GM18507 (cell line): ENCODE results near the gene DRGX.

Experiments
- DNase-seq: peaks from one replicate; pipeline ENCODE4 v3.0.0; 2011; ENCODE audit warnings: low read depth; ENCODE audit not compliant: insufficient read length; ENCODE audit errors: extremely low spot score
- FAIRE-seq: peaks from 2 replicates; lab custom pipeline; 2011; peaks lifted over from hg19 to GRCh38; lab: Jason Lieb, UNC

Gene DRGX

DNA sequence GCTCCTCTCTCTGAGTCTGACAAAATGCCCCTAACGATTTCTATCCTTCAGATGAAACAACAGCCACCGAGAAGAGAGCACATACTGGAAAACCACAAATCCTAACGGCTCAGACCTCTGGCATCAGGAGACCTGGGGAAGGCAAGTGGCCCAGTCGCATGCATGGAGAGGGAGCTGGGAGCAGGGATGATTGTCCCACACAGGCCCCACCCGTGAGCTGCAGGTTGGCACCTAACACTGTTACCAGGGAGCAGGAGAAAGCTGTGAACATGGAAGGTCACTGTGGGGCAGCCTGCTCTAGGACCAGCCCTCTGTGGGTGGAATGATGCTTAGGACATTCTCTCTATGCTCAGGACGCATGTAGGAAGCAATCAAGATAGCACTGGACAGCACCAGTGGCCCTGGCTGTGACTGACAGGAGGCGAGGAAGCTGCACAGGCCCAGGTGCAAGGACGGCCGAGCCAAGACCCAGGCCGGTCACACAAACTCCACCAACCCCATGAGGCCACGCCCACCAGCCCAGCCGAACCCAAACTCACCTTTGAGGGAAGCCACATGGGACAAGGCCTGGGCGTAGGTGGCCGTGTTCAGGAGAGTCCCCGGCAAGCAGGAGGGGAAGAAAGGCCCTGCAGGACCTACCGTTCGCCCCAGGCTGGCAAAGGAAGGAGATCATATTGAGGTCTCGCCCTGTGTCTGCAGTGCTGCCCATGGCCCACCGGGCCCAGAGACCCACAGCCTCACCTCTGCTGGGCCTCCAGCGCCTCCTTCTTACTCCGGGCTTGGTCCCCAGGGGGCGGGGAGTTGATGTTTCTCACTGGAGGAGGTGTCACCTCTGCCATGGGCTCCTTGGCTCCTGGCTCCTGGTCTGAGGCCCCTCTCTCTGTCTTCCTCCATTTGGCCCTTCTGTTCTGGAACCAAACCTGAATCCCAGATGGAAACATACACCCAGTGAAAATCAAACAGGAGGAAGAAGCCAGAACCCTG is 9.7 kb downstream of the DRGX start:
- FAIRE-seq (no peak), DNase-seq (no peak)

DNA sequence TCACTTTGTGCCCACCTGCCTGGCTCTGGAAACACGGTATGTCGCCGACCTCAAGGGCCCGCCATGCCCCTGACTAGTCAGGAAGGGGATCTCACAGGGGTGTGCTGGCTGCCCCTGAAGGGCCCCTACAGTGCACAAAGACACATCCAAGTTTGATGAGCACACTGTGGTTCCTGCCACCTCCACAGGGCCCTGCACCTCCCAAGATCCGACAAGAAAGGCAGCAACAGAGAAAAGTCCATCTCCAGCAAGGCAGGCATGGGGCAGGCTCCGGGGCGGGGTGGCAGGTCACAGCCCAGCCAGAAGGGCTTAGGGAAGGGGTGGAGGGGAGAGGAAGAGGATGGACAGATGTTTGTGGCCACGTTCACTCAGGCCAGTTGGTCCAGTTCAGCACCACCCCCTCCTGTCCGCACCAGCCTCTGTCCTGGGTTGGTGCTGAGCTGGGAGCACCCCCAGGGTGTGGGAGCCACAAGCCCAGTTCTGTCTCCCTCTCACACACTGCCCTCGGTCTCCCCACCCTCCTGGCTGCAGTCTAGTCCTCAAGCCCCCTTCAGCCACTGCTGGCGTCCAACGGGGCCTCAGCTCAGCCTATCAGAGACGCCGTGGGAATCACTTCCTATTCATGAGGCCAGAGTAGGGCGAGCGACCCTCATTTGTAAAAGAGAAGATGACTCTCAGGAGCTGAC is 11.5 kb downstream of the DRGX start:
- no peak for DNase-seq
- FAIRE-seq, result no peak

DNA sequence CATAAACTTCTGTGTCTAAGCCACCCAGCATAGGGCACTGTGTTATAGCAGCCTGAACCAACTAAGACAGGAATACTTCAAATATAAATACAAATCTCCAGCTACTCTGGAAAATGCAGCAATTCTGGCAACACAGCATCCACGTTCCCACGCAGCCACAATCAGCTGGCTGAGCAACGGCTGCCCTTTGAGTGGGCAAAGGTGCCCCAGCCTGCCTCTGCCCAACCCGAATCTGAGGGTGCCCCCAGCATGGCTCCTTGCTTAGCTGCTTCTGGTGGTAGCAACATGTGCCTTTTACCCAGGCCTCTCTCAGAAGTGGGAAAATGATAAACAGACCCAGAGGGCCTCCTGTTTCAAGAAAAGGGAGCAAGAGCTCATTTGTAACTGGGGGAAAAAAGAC is 12.0 kb downstream of the DRGX start:
- FAIRE-seq, result no peak

DNA sequence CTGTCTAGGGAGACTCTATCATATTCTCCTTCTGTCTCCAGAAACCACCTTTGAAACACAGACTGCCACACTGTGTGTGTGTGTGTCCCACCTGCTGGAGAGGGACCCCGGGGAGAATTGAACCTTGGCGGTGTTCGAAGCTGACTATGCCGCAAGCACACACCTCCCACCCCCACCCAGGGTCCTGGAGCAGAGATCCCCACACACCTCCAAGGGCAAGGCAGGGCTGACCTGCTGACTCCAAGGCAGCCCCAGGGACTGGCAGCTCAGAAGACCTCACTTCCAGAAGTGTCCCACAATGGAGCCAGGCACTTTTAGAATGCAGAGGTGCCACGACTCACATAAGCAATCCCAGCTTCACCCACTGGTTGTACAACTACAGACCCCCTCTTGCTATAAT is 13.1 kb downstream of the DRGX start:
- FAIRE-seq, result no peak
- no peak for DNase-seq

More for the DNA sequence above, 12.0 kb downstream of the DRGX start:
- no peak for DNase-seq

DNA sequence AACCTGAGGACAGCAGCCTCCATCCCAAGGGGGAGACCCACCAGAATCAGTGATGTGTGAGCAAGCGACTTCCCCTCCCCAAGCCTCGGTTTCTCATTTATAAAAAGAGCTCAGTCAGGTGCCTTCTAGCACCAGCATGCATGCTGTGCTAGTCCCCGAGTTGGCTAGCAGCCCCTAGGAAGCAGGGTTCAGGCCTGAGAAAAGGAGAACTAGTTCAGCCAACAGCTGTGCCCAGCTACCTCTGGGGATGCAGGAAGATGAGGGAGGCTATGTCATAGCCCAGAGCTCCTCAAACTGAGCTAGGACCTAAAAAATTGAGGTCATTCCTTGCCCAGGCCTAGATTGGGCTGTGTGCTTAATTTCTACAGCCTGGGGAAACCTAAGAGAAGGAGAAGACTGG is 13.7 kb downstream of the DRGX start:
- DNase-seq, result no peak
- FAIRE-seq, result no peak

DNA sequence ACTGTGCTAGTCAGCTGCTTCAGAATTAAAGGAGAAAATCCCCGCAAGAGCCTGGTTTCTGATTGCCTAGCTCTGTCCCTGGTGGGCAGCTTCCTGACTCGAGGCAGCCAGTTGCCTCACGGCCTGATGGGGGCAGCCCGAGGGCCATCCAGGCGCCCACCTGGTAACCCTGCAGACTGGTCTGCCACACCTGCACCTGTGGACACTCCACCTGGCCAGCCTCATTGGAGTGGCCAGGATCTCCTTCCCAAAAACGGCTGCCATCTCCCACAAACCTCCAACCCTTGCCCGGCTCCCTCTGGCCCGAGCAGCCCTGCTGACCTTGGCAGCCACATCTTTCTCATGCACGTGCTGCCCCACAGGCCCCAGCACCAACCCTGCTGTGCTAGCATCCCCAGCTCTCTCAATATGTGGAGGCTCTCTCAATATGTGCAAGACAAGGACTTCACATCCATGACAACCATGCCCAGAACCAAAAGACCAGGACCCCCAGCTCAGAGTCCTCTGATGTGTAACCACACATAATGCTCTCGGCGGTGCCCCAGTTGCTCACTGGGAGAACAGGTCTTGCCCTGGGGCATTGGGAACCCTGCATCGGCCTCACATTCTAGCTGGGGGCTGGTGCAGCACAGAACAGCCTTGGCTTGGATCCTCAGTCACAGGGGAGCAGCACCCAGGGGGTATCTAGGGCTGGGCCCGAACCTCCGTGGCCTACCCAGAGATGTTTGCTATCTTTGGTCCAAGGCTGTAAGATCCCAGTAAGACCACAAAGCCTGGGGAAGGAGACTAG is 14.6 kb downstream of the DRGX start:
- DNase-seq (no peak), FAIRE-seq (no peak)

DNA sequence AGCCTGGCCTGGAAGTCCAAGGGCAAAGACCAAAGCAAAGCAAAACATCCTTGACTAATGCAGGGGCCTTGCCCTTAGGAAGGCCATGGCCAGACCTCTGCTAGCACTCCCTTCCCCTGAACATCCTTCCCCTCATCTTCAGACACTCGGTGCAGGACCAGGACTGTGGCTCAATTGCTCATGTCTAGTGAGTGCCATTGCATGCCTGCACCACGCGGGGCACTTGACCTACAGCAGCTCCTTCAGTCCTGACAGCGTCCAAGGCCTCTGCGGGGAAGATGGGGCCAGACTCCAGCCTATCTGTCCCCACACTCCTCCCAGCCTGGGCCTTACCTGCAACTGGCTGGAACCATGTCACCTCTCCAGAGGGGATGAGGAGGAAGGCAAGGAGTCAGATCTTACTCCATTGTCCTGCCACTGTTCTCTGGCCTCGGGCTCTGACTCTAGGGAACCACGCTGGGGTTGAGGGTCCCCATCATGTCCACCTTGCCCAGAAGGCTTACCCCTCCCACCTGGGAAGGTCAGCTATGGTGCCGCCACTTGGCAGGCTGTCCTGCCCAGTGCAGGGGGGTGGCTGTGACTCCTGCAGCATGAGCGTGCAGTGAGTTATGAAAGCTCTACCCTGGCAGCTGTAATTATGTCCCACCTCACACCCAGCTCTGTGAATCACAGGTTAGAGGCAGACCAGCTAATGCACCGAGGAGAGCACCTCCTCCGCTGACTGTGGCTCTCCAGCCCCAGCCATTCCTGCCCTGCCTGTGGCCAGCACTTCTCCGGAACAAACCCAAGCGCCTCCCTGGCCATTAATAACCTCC is 16.1 kb downstream of the DRGX start:
- DNase-seq (no peak), FAIRE-seq (no peak)

DNA sequence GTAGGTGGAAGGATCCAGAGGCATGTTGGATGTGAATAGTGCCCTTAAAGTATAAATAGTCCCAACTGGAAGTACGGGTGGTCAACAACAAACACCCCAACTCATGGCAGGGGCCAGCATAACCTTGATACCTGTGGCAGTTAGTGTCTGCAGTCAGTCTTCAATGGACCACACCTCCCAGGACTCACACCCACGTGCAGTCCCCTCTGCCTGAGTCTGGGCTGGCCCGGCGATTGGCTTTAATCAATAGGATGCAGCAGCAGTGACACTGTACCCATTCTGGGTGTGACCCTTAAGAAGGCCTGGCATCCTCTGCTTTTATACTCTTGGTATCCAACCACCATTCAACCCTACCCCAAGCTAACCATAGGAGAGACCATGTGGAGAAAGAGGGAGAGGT is 18.6 kb downstream of the DRGX start:
- FAIRE-seq, result no peak
- no peak for DNase-seq

DNA sequence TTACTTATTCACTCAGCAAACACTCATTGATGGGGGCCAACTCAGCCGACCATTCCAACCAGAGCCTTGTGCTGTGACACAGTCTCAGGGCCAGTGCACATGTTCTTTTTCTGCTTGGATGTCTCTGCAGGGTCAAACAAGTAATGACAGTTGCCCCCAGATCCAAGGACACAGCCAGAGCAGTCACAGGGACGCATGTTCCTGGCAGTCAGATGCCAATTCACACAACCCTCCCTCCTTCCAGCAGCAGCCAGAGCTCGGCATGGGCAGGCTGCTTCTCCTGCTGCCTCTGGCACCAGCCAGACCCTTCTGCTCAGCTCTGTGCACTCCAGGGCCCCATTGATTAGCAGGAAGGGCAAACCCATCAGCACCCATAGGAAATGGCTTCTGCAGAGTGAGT is 20.3 kb downstream of the DRGX start:
- DNase-seq (no peak), FAIRE-seq (no peak)

DNA sequence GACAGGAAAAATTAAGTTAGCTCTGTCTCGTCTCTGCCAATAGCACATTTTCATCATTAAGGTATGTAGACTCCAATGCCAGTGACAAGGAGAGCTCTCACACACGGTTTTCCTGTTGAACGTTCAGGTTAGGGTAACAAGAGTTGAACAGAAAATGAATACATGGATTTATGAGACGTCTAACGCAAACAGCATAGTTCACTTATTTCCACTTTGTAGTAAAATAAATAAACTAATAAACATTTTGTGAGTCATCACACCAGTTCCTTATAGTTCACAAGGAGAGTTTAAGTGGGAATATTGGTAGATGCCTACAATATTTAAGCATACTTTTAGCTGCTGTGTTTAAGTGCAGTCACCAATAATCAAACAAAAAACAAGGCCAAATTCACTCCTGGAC is 21.1 kb downstream of the DRGX start:
- no peak for DNase-seq
- no peak for FAIRE-seq

DNA sequence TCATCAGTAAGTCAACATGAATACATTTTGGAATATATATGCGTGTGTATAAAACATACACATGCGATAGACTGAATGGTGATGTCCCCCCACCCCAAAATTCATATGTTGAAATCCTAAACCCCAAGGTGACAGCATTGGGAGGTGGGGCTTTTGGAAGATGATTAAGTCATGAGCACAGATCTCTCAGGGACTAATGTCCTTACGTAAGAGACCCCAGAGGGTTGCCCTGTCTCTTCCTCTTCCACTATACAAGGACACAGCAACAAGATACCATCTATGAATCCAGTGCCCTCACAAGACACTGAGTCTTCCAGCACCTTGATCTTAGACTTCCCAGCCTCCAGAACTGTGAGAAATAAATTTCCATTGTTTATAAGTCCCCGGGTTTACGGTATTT is 22.5 kb downstream of the DRGX start:
- FAIRE-seq (no peak), DNase-seq (no peak)

DNA sequence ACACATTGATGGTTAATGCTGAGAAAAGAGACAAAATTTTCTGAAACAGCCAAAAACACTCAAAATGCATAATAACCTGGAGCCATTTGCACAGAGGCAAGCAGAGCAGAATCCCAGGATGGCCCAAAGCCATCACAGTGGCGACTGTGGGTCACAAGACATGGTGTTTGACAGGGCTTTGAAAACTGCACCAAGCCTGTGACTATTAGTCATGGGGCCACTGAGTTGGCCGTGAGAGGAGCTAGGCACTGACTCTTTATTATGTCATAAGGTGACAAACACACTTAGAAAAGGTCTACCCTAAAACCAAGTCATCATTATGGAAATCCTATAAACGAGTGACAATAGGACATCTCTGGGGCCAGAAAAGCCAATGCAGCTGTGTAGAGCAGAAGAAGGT is 23.9 kb downstream of the DRGX start:
- FAIRE-seq (no peak), DNase-seq (no peak)

DNA sequence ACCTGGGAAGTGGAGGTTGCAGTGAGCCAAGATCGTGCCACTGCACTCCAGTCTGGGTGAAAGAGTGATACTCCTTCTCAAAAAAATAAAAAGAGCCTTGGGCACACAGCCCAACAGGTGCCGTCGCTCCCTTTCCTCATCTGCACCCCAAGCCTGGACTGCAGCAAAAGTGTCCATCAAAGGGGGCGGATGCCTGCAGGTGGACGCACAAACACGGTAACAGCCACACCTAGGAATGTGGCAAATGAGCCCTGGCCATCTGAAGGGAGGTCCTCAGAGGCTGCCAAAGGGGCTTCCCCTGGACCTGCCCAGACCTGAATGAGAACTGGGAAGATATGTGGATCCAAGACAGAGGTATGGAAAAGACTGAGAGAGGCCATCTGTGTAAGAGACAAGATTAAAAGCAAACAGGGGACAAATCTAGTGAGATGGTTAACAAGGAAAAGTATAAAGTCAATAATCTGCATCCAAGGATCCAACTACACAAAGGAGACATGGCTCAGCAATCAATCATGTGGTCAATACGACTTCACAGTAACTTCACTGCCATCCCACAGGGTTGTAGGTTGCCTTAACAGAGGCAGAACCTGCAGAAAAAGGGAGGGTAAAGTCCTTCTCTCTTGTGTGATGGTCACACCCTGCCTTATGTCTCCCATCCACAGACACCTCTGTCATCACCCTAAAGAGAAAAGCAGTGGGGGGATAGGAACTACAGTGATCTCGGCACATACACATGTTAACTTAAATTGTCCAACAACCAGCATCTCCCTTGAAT is 25.4 kb downstream of the DRGX start:
- DNase-seq (no peak), FAIRE-seq (no peak)

DNA sequence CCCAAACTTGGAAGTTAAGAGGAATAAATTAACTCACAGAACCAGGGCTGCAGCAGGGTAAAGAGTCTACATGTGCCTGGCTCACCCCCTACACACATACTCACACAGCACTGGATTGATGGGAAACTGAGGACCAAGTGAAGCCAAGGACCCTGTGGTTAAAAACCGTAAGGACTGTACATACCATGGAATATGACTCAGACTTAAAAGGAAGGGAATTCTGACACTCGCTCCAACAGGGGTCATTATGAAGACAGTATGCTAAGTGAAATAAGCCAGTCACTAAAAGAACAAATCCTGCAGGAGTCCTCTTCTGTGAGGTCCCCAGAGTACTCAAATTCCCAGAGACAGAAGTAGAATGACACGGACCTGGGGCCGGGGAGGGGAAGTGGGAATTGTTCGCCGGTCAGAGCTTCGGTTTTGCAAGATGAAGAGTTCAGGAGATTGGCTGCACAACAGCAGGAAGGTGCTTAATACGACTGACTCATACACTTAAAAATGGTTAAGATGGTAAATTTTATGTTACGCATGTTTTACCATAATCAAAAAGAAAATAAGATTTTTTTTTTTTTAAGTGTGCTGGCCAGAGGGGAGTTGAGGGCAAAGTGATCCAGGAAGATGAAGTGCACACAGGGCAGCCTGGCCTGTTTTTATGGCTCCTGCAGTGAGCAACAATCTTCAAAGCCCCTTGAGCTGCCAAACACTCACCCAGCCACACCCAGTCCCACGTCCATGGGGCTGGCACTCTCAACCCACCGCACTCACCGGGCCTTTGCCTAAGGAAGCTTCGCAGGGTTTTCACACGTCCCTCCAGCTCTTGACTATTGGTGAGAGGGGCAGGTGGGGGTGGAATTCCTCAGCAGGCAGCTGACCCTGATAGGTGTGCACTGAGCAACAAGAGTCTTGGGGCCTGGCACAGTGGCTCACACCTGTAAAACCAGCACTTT is 26.4 kb downstream of the DRGX start:
- DNase-seq (no peak), FAIRE-seq (no peak)

DNA sequence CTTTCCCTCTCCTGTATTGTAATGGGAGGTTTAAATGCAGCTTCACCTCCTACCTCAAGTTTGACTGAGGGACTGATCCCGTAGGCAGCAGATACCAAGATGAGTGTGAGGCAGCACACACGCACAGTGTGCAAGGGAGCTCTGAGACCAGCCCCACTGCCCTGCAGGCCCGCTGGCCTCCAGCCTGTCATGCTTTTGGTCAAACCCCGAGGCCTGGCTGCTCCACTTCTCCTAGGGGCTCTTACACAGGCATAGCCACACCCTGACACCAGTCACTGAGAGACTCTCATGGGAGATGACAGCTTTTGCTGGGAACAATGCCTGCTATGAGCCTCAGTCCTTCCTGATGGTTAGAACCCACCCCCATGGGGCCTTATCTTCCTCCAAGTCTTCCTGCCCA is 27.6 kb downstream of the DRGX start:
- no peak for DNase-seq
- FAIRE-seq, result no peak

DNA sequence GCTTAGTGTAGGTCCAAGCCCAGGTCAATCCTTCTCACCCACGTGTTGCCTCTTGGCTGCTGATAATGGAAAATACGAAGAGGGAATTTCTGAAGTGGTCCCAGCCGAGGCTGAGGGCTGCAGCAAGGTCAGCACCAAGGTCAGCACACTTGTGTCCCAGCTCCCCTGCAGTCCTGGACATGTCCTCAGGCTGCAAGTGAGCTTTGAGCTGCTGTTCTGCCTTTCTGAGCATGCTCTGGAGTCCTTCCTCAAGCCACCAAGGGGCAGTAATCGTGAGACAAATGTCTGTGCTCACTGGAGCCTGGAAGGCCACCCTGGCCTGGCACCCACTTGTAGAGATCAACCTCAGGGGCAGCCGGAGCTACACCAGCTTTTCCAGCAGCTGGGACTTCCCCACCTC is 28.3 kb downstream of the DRGX start:
- FAIRE-seq (no peak), DNase-seq (no peak)

DNA sequence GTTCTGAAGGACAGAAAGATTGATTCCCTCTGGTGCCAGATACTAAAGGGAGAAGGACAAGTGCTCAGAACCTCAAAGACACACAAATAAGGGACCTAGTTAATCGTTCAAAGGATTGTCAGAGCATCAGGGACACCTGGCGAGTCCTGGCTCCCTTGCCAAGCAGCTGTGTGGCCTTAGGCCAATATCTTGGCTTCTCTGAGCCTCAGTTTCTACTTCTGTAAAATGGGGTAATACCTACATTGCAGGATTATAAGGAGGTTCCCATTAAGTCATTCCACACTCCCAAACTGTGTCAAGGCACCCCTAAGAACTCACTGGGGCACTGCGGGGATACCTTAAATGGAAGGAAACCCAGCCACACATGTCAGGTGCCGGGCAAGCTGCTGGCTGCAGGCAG is 29.4 kb downstream of the DRGX start:
- DNase-seq, result no peak
- no peak for FAIRE-seq
